Uterus (tissue), 4 donors: ENCODE results near the gene CDH22. TPM values are rescaled to one million over a fixed set of nuclear protein-coding genes. Genes with fewer than 3 reads are reported as not detected.

Experiments
- DNase-seq, 2 donors: peaks; one replicate each; pipeline ENCODE4 v3.0.0-alpha.2; 2019 to 2020
- H3K27ac ChIP-seq, 2 donors: fragments of 200-600 bp; sonication (generic); 1 replicate in 1 of 2; 2 replicates in 1 of 2; pipeline ENCODE4 v1.5.1; 2016 to 2018
- H3K27me3 ChIP-seq, 2 donors: fragments of 200-600 bp; sonication (generic); one replicate each; pipeline ENCODE4 v1.5.1; 2018 to 2019; ENCODE audit warnings: control low read depth in 1 of 2
- H3K36me3 ChIP-seq, 2 donors: fragments of 200-600 bp; sonication (generic); one replicate each; pipeline ENCODE4 v1.5.1; 2019; ENCODE audit warnings: control low read depth in 1 of 2
- H3K4me1 ChIP-seq, 2 donors: fragments of 200-600 bp; sonication (generic); one replicate each; pipeline ENCODE4 v1.5.1; 2018 to 2019; ENCODE audit warnings: control low read depth in 1 of 2
- H3K4me3 ChIP-seq, 2 donors: fragments of 200-600 bp; sonication (generic); 1 replicate in 1 of 2; 2 replicates in 1 of 2; pipeline ENCODE4 v1.5.1; 2018 to 2019; ENCODE audit warnings: mild to moderate bottlenecking in 1 of 2
- H3K9me3 ChIP-seq, 2 donors: fragments of 200-600 bp; sonication (generic); one replicate each; pipeline ENCODE4 v1.5.1; 2019; ENCODE audit warnings: control low read depth in 1 of 2
- CTCF ChIP-seq, 4 experiments: fragments of 200-600 bp in 2 of 4; fragments of 450-650 bp in 2 of 4; sonication (generic) in 2 of 4; IDR thresholded peaks; one replicate each; pipeline ENCODE4 v1.5.1; 2016 to 2019; ENCODE audit warnings: antibody characterized with exemption in 4 of 4, mild to moderate bottlenecking in 2 of 4, moderate library complexity in 1 of 4
- POLR2A ChIP-seq, 2 donors: fragments of 450-650 bp; IDR thresholded peaks; one replicate each; pipeline ENCODE4 v1.6.1; 2016; ENCODE audit warnings: antibody characterized with exemption in 2 of 2, mild to moderate bottlenecking in 1 of 2, moderate library complexity in 1 of 2
- intact Hi-C: fragments of 100-400 bp; cut with DNase I; formaldehyde crosslinking; loops from one replicate; pipeline ENCODE4 v1.15.1; 2023; ENCODE audit warnings: low total_unique reads
- total RNA-seq, 4 donors: library from RNA; depleted of rRNA in 3 of 4; stranded (reverse); fragments of >200 nt in 3 of 4; gene quantifications; one replicate each; pipeline versions ENCODE4 v1.1.0 to v1.2.4, GENCODE V29; 2014 to 2023
- donor health status: DM: yes; HTN: yes; CAD: no.

CDH22 gene
- total RNA-seq, 4 donors from 2014 or later: 0.48 to 0.49 TPM; not detected in 2

- H3K4me3 ChIP-seq: no peak overlapping the region
- no peak for DNase-seq
- H3K4me1 ChIP-seq: no peaks in the 10 kb centered on the region
- TF ChIP-seq CTCF (IDR thresholded peaks at IDR 0.05) (no peak), POLR2A (IDR thresholded peaks at IDR 0.05) (no peak)
- no peaks in the 10 kb centered on the region for H3K36me3 ChIP-seq
- H3K9me3 ChIP-seq: no peaks in the 10 kb centered on the region
- H3K27me3 ChIP-seq: no peaks in the 10 kb centered on the region
- H3K27ac ChIP-seq: no peak overlapping the region
- intact Hi-C loops: no loop called here
Observed at GRCh38 chr20:46267108-46268105, 40.9 kb downstream of the CDH22 start.

- intact Hi-C loops: no loop called here
- Histone ChIP-seq H3K4me3 (no peak overlapping the region), H3K27ac (no peak overlapping the region), H3K9me3 (no peaks in the 10 kb centered on the region), H3K36me3 (no peaks in the 10 kb centered on the region), H3K4me1 (no peaks in the 10 kb centered on the region), H3K27me3 (no peaks in the 10 kb centered on the region)
- TF ChIP-seq POLR2A (IDR thresholded peaks at IDR 0.05): no peak
- no peak for TF ChIP-seq CTCF (IDR thresholded peaks at IDR 0.05)
- DNase-seq: no peak
Observed at GRCh38 chr20:46265539-46265938, 42.8 kb downstream of the CDH22 start.

GRCh38 chr20:46264391-46265266 is 43.7 kb downstream of the CDH22 start:
- Histone ChIP-seq H3K36me3 (no peaks in the 10 kb centered on the region), H3K27me3 (no peaks in the 10 kb centered on the region), H3K4me3 (no peak overlapping the region), H3K27ac (no peak overlapping the region), H3K4me1 (no peaks in the 10 kb centered on the region), H3K9me3 (no peaks in the 10 kb centered on the region)
- intact Hi-C loops: no loop called here
- TF ChIP-seq POLR2A (IDR thresholded peaks at IDR 0.05) (no peak), CTCF (IDR thresholded peaks at IDR 0.05) (no peak)
- no peak for DNase-seq

- no peaks in the 10 kb centered on the region for H3K27me3 ChIP-seq
- H3K4me1 ChIP-seq: no peaks in the 10 kb centered on the region
- H3K36me3 ChIP-seq: no peaks in the 10 kb centered on the region
- TF ChIP-seq POLR2A (IDR thresholded peaks at IDR 0.05): no peak
- H3K27ac ChIP-seq: no peak overlapping the region
- intact Hi-C loops: no loop called here
- no peaks in the 10 kb centered on the region for H3K9me3 ChIP-seq
- DNase-seq: no peak
- no peak overlapping the region for H3K4me3 ChIP-seq
Observed at GRCh38 chr20:46261456-46262253, 46.6 kb downstream of the CDH22 start.

GRCh38 chr20:46260936-46261454 is 47.3 kb downstream of the CDH22 start:
- no peaks in the 10 kb centered on the region for H3K9me3 ChIP-seq
- no peaks in the 10 kb centered on the region for H3K27me3 ChIP-seq
- no peaks in the 10 kb centered on the region for H3K4me1 ChIP-seq
- intact Hi-C loops: no loop called here
- no peaks in the 10 kb centered on the region for H3K36me3 ChIP-seq
- no peak for DNase-seq
- H3K27ac ChIP-seq: no peak overlapping the region
- H3K4me3 ChIP-seq: no peak overlapping the region
- TF ChIP-seq CTCF (IDR thresholded peaks at IDR 0.05): no peak
- no peak for TF ChIP-seq POLR2A (IDR thresholded peaks at IDR 0.05)
